HG02870 (cell line): ENCODE data around the gene SETD3.

Experiments used
- ATAC-seq: cut with Tn5 transposase; IDR thresholded peaks from one replicate; pipeline ENCODE4 v1.9.1; 2021; ENCODE audit warnings: mild to moderate bottlenecking, moderate library complexity; ENCODE audit not compliant: unreplicated experiment

SETD3 gene

GRCh38 chr14:99516871-99517642, 36.4 kb upstream of the SETD3 start:
- ATAC-seq, result no peak

DNA sequence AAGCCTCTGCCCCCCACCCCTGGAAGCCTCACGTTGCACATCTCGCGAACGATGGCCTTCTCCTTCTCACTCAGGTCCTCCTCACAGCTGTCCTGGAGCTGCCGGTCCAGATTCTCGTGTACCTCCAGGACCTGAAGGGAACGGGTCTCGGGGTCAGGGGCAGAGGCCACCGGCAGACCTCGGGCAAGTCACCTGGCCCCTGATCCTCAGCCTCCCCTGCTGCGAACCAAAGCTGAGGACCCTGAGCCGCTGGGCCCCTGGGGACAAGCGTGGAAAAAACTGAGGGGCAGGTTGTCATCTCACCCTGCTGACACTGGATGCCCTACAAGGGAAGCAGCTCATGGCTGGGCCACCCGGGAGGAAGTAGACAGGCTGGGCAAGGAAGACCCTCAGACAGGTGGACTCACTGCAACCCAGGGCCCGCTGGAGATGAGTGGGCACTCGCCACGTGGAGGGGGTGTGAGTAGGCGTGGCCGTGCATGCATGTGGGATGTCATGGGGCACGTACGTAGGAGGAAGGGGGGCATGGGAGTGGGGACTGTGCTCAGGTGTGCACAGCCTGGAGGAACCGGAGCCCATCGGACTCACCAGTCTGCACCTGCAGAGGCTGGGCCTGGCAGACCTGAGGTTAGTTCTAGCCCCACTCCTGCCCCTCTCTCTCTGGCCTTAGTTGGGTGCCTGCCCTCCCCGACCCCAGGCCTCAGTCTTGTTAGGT, 35.7 kb upstream of the SETD3 start:
- ATAC-seq, result no peak

DNA sequence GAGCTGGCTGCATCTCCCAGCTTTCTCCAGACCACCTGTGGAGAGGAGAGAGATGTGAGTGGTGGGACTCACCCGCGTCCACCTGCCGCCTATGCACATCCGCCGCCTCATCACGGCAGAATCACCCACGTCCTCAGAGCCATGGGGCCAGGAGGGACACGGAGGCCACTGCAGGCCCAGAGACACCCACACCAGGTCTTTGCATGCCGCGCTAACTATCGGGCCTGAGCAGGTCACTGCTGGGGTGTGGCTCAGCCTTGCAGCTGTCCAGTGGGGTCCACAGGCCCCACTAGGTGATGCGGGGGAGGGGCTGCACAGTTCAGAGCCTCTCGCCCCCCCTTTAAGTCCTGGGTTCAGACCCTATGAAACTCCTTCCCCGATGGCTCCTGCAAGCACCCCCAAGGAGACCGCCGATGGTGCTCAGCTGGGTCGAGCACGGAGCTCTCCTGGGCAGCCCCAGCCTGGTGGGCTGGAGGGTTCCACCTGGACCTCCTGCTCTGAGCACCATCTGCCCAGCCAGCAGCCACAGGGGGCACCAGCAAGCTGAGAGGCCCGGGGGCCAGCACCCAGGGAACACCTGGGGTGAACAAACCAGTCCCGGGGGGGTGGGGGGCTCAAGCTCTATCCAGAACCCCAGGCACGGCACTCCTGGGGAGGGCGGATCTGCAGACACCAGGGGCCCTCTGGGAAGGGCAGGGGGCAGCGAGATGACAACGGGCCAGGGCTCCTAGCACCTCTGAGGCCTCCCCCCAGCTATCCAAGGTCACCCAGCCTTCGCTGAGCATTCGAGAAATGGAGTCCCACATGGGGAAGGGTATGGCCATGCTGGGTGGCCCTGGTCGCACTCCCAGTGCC, 34.9 kb upstream of the SETD3 start:
- ATAC-seq, result no peak

GRCh38 chr14:99514552-99515300, 34.1 kb upstream of the SETD3 start:
- ATAC-seq, result no peak

DNA sequence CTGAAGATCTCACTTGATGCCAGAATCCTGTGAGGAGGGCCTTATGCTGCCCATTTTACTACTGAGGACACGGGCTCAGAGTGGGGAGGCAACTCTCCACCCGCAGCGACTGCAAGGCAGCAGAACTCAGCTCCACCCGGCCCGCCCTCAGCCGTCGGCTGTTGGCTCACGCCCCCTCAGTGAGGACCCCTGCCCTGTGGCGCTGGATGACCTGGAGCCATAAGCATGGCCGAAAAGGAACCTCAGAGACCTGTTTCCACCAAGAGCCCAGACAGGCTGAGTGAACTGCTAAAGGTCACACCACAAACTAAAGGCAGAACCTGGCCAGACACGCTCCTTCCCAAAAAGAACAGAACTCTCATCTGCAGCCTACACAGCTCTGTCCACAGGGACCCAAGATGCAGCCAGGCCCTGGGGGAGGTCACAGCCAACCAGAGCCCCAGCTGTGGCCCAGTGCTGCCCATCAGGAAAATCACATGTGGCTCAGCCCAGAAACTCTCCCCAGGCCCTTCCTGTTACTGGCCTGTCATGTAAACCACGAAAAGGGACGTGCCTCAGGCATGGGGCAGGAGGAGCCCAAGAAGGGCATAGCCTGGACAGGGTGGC, 33.4 kb upstream of the SETD3 start:
- ATAC-seq, result no peak

DNA sequence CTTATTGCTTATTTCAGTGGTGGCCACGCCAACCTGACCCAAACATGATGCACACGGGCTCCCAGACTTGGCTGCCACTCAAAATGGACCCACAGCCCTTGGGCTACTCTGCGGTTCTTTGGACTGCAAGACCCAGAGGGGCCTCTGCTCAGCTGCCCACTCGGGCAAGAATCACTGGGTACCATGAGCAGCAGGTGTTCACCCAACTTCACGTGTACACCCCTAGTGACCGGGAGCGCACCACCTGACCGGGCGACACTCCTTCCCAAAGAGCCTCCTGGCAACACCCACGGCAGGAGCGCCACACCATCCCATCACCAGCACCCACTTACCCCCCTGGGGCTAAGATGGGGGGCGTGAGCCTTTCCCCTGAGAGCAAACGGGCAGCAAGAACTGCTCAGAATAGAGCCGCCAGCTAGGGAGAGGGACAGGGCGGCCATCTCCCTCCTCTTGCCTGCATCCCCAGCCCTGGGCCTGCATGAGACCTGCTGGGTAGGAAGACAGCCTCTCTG, 32.6 kb upstream of the SETD3 start:
- ATAC-seq, result no peak

GRCh38 chr14:99512571-99513182, 32.0 kb upstream of the SETD3 start:
- ATAC-seq, result no peak

DNA sequence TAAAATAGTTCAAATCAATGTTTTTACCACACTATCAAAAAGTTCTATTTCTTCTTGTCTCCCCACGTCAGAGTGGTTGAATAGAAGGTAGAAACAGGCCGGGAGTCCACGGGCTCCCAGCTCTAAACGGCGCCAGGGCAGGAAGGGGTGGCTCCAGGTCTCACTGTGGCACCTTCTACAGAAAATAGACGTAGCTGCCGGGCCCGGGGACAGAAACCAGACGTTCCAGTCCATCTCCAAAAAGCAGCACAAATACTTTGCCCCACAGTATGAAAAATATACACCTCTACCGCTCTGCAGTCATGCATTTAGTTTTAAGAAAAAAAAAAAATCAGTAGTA, 31.4 kb upstream of the SETD3 start:
- ATAC-seq, result no peak

DNA sequence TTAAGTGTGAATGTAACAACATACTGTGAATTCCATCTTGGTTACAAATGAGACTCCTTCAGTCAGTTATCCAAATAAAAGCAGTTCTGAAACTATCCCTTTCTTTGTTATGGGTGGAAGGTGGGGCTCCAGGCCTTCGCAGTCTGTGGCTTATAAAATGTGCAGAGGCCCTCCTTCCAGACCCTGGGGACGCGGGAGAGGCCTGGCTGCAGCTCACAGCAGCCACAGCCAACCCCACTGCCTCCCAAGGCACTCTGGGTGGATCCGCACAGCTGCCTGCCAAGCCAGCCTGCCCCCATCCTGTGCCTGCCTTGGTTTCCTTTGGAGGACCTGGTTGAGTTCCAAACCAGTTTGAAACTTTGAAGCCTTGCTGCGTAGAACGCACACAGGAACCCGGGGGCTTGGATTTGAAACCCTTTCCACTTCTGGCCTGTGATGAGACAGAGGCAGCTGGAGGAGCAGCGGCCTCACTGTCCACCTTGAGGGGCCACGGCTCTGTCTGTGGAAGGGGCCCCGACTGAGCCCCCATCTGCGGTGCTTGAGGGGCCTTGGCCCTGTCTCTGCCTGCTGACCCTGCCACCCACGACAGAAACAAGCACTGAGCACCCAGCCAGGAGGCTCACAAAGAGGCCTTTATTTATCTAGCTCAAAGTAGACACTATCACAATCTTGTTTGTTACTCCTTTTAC, 30.9 kb upstream of the SETD3 start:
- ATAC-seq, result no peak

DNA sequence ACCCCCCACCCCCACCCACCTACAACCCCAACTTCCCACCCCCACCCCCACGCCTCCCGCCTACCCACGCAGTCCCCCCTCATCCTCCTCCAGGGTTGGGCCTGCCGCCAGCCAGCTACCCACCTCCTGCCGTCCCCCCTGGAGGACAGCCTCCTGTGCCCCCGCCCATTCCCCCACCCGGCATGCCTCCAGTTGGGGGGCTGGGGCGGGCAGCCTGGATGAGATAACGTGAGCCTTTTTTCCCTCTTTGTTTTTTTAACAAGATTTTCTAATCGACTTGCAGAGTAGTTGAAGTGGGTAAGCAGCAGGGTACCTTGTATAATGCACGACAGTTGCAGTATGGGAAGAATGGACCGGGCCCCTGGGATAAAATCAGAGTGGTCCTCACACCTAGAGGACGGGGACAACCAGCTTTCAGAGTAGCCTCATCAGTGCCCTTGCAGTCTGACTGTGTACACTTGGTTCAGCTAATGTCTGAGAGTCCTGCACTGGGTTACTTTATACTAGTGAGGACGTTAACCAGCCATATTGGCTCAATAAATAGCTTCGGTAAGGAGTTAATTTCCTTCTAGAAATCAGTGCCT, 30.0 kb upstream of the SETD3 start:
- no peak for ATAC-seq

DNA sequence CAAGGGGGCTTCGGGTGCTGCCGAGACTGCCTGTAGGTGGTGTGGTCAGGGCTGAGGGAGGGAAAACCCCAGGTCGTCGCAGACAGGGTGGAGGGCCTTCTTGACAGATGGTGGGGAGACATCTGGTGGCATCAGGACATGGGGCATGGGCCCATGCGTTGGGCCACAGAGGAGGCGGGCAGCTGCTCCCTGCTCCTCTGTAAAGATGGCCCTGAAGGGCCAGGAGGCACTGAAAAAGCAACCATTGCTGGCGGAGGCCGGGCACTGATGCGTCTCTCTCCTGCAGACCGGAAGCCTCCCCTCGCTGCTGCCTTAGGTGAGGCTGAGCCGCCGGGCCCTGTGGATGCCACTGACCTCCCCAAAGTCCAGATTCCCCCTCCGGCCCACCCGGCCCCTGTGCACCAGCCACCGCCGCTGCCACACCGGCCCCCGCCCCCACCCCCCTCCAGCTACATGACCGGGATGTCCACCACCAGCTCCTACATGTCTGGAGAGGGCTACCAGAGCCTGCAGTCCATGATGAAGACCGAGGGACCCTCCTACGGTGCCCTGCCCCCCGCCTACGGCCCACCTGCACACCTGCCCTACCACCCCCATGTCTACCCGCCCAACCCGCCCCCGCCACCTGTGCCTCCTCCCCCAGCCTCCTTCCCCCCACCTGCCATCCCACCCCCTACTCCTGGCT, 29.4 kb upstream of the SETD3 start:
- ATAC-seq, result no peak

GRCh38 chr14:99508896-99509629, 28.4 kb upstream of the SETD3 start:
- ATAC-seq, result no peak

DNA sequence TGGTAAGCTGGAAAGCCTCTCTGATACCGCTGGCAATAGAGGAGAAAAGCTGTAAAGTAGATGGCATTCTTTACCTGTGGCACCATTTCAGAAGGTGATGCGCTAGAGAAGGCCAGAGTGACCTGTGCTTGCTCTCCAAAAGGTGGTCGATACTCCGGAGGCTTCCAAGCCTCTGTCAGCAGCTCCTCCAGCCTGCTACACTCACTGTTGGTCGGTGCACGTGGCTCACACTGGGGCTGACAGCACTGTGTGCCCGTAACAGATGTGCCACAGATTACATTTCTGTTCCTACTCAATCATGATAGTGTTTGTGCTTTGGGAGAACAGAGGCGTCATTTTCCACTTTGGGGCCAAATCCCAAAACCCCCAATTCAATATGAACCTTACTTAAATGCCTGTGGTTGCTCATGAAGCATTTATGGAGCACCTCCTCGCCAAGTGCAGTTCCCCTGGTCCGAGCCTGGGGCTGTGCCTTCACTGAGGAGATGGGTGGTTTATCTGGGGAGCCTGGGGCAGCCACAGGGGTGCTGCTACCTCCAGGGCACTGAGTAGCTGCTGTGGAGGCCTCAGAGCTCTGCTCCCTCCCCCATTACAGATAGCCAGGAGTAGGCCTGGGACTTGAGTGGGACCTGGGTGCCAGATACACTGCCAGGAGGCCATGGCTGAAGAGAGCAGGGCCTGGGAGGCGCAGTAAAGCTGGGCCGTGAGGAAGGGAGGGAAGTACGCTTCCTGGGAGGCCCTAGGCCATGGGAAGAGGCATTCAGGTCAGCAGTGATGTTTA, 27.4 kb upstream of the SETD3 start:
- ATAC-seq, result no peak

- ATAC-seq, result no peak
Observed at GRCh38 chr14:99506276-99506675, 25.6 kb upstream of the SETD3 start.

DNA sequence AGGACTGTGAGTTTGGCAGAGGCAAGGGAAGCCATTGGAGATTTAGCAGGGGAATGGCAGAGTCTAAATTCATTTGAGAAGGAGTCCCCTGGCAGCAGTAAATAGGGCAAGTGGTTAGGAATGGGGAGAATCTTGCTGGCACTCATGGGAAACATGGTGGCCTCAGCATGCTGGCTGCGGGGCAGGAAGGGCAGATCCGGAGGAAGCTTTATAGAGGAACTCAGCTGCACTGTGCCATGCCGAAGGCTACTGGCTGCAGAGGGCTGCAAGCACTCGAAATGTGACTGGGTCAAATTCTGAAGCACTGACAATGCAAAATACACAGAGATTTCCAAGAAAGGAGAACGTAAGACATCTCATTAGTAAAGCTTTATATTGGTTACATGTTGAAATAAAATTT, 24.4 kb upstream of the SETD3 start:
- ATAC-seq, result no peak

DNA sequence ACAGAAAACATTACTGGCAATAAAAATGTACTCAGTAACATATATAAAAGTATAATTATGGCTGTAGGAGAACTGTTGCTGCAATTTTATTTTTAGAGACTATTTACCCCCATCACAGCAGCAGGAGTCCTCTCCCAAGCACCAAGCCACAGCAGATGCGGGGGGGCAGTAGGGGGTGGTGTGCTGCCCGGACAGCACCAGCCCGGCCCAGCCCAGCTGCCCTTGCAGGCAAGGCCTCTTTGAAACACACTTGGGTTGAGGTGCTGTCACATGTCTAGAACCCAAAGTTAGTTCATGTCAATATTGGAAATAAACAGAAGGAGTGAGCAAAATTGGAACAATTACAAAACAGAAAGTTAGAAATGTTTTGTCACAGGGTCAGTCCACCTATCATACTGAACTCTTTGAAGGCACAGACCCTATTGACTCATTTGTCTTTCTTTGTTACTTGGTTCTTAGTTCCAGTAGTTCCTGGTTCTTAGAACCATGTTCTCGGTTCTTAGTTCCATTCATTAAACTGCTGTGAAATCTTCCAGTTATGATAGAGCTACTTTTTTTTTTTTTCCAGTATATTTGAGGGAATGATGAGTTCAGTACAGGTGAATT, 23.3 kb upstream of the SETD3 start:
- ATAC-seq, result no peak

DNA sequence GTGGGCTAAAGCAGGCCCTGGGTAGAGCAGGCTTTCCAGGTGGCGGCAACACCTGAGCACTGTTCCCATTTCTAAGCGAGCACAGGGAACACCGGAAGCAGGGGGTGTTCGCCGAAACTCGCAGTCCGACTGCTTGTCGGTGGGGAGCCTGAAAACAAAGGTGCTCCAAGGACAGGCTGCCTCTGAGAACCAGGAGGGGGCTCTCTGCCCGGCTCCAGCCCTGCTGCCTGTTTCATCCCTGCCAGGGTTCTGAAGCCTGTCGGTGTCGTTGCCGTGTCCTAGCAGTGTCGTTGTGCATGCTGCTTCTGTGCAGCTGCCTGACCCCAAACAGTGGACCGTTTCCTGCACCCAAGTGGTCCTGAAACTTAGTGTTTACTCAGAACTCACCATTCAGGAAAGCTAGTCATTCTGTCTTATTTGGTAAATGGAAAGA, 22.3 kb upstream of the SETD3 start:
- peak; percentile 89 for ATAC-seq
